Right atrium auricular region (tissue), 2 donors: ENCODE measurements around the gene LRRC55. TPM values are rescaled to one million over a fixed set of nuclear protein-coding genes. Genes with fewer than 3 reads are reported as not detected.

Experiments used
- DNase-seq: peaks from one replicate; pipeline ENCODE4 v3.0.0-alpha.2; 2019; ENCODE audit warnings: low spot score
- H3K27ac ChIP-seq, 2 donors: fragments of 200-600 bp; sonication (generic); 1 replicate in 1 of 2; 2 replicates in 1 of 2; pipeline ENCODE4 v1.5.1; 2016 to 2019
- H3K27me3 ChIP-seq, 2 donors: fragments of 200-600 bp; sonication (generic); one replicate each; pipeline versions ENCODE4 v1.5.1 to v1.6.0; 2017 to 2019
- H3K36me3 ChIP-seq: fragments of 200-600 bp; sonication (generic); one replicate; pipeline ENCODE4 v1.5.1; 2016
- H3K4me1 ChIP-seq, 2 donors: fragments of 200-600 bp; sonication (generic); one replicate each; pipeline versions ENCODE4 v1.5.1 to v1.6.0; 2017 to 2019
- H3K4me3 ChIP-seq, 2 donors: fragments of 200-600 bp; sonication (generic); 1 replicate in 1 of 2; 2 replicates in 1 of 2; pipeline ENCODE4 v1.5.1; 2017 to 2019; ENCODE audit warnings: mild to moderate bottlenecking in 1 of 2, moderate library complexity in 1 of 2
- H3K9me3 ChIP-seq, 2 donors: fragments of 200-600 bp; sonication (generic); one replicate each; pipeline ENCODE4 v1.5.1; 2019
- total RNA-seq, 2 donors: library from RNA; depleted of rRNA; stranded (reverse); fragments of >200 nt; gene quantifications; one replicate each; pipeline ENCODE4 v1.1.0, GENCODE V29; 2016
- TF ChIP-seq, protein P1 (sequence below), 2 donors: fragments of 200-600 bp; sonication (generic); IDR thresholded peaks; one replicate each; pipeline ENCODE4 v1.5.1; 2019; ENCODE audit warnings: antibody characterized with exemption in 2 of 2

LRRC55 gene, protein sequence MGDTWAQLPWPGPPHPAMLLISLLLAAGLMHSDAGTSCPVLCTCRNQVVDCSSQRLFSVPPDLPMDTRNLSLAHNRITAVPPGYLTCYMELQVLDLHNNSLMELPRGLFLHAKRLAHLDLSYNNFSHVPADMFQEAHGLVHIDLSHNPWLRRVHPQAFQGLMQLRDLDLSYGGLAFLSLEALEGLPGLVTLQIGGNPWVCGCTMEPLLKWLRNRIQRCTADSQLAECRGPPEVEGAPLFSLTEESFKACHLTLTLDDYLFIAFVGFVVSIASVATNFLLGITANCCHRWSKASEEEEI
- total RNA-seq, result not detected

DNA sequence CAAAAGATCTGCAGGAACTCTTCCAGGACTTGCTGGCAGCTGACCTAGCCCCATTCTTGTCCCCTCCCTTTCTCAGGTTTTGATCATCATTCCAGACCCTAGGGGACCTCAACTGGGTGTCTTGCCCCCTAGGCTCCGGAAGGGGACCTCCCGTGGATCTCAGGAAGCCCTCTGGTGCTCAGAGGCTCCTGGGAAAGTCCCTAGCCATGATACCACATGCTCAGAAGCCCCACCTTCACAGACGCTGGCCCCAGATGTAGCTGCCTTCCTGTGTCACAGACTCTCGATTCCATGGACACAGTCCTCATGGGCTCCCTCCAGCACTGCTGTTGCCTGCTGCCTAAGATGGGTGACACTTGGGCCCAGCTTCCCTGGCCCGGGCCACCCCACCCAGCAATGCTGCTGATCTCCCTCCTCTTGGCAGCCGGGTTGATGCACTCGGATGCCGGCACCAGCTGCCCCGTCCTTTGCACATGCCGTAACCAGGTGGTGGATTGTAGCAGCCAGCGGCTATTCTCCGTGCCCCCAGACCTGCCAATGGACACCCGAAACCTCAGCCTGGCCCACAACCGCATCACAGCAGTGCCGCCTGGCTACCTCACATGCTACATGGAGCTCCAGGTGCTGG is at the start of gene LRRC55:
LRRC55 (plus strand) TSS at position 276 of the 628 bp plus-strand sequence; CDS start at position 346, 70 bp downstream.
- Histone ChIP-seq H3K4me1 (no peaks in the 10 kb centered on the region), H3K4me3 (no peak within 1 kb of the TSS), H3K27ac (no peak within 1 kb of the TSS), H3K27me3 (no peaks in the 10 kb centered on the region), H3K36me3 (no peaks in the 10 kb centered on the region), H3K9me3 (no peaks in the 10 kb centered on the region)
- no peak for DNase-seq
- TF ChIP-seq, protein P1, sequence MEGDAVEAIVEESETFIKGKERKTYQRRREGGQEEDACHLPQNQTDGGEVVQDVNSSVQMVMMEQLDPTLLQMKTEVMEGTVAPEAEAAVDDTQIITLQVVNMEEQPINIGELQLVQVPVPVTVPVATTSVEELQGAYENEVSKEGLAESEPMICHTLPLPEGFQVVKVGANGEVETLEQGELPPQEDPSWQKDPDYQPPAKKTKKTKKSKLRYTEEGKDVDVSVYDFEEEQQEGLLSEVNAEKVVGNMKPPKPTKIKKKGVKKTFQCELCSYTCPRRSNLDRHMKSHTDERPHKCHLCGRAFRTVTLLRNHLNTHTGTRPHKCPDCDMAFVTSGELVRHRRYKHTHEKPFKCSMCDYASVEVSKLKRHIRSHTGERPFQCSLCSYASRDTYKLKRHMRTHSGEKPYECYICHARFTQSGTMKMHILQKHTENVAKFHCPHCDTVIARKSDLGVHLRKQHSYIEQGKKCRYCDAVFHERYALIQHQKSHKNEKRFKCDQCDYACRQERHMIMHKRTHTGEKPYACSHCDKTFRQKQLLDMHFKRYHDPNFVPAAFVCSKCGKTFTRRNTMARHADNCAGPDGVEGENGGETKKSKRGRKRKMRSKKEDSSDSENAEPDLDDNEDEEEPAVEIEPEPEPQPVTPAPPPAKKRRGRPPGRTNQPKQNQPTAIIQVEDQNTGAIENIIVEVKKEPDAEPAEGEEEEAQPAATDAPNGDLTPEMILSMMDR (IDR thresholded peaks at IDR 0.05), result no peak

GRCh38 chr11:57133366-57134038 is 48.3 kb upstream of the LRRC55 start:
- Histone ChIP-seq H3K27me3 (no peaks in the 10 kb centered on the region), H3K9me3 (no peaks in the 10 kb centered on the region), H3K36me3 (no peaks in the 10 kb centered on the region), H3K4me3 (no peak overlapping the region), H3K27ac (no peak overlapping the region), H3K4me1 (no peaks in the 10 kb centered on the region)
- no peak for DNase-seq
- TF ChIP-seq, protein P1 (IDR thresholded peaks at IDR 0.05), result no peak

DNA sequence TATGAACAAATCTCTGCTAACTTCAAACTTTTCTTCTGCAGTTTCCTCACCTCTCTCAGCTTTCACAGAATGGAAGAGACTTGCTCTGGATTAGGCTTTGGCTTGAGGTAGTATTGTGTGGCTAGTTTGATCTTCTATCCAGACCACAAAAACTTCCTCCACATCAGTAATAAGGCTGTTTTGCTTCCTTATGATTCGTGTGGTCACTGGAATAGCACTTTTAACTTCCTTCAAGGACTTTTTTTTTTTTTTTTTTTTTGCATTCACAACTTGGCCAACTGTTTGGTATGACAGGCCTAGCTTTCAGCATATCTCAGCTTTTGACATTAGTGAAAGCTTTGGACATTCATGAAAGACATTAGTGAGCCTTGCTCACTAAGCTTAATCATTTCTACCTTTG is 47.5 kb upstream of the LRRC55 start:
- Histone ChIP-seq H3K9me3 (no peaks in the 10 kb centered on the region), H3K36me3 (no peaks in the 10 kb centered on the region), H3K4me3 (no peak overlapping the region), H3K27ac (no peak overlapping the region), H3K4me1 (no peaks in the 10 kb centered on the region), H3K27me3 (no peaks in the 10 kb centered on the region)
- TF ChIP-seq, protein P1 (IDR thresholded peaks at IDR 0.05), result no peak
- DNase-seq, result no peak

DNA sequence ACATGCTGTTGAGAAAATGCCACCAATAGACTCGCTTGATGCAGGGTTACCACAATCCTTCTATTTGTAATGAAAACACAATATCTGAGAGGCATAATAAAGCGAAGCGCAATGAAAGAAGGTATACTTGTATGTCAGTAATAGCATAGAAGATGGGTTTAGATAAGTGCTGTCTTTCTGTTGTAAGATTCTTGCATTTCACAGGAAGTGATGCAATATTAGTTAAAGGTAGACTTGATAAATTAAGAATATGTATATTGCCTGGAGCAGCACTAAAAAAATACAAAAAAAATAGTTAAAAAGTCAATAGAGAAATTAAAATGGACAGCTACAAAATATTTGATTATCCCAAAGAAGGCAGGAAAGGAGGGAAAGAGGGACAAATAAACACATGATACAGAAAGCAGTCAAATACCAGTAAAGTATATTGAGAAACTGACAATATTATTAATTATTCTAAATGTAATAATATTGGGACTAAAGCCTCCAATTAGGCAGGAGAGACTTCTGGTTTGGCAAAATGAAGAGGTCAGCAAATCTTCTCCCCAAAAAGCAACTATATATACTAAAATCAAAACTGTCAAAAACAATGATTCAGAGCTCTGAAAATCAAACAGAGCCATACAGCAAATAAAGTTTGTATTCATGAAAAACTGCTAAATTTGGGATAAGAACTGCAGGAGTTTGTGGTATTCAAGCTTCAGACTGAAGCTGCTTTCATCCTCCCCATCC is 46.6 kb upstream of the LRRC55 start:
- no peaks in the 10 kb centered on the region for H3K36me3 ChIP-seq
- no peak for DNase-seq
- H3K4me1 ChIP-seq, result no peaks in the 10 kb centered on the region
- H3K9me3 ChIP-seq, result no peaks in the 10 kb centered on the region
- no peaks in the 10 kb centered on the region for H3K27me3 ChIP-seq
- TF ChIP-seq, protein P1 (IDR thresholded peaks at IDR 0.05), result no peak
- H3K4me3 ChIP-seq, result no peak overlapping the region
- no peak overlapping the region for H3K27ac ChIP-seq

- Histone ChIP-seq H3K27me3 (no peaks in the 10 kb centered on the region), H3K4me3 (no peak overlapping the region), H3K9me3 (no peaks in the 10 kb centered on the region), H3K27ac (no peak overlapping the region), H3K4me1 (no peaks in the 10 kb centered on the region), H3K36me3 (no peaks in the 10 kb centered on the region)
- DNase-seq, result no peak
- TF ChIP-seq, protein P1 (IDR thresholded peaks at IDR 0.05), result no peak
These were observed 41.2 kb upstream of the LRRC55 start for GRCh38 chr11:57140568-57140967.
